ENCODE data around the gene HOXD8. TPM values are rescaled to one million over a fixed set of nuclear protein-coding genes. Genes with fewer than 3 reads are reported as not detected.

Gene HOXD8
- total and polyA plus RNA-seq, 2 of the 8 experiments (the other 6 are each of a cell fraction or from before 2014, with no cell fraction given): not detected

- no peak for FAIRE-seq
- peaks cover 94 to 100% (median 98%) of the 10 kb centered on the region in 4 experiments for H3K27me3 ChIP-seq (replicated peaks in 1 of 4; ENCODE audit: control insufficient read depth in 3 of 4, extremely low read depth in 1 of 4, insufficient read depth in 3 of 4, low read length in 3 of 4)
- H4K20me1 ChIP-seq (replicated peaks in 1 of 2; ENCODE audit: control insufficient read depth in 1 of 2, insufficient read depth in 2 of 2, low read length in 2 of 2): peaks cover 15 to 27% of the 10 kb centered on the region in 2 experiments
Observed at GRCh38 chr2:176130147-176130956, 847 bp downstream of the HOXD8 start.

More at GRCh38 chr2:176130147-176130956, 847 bp downstream of the HOXD8 start:
- Histone ChIP-seq H2BK15ac (ENCODE audit: low read length) (no peak overlapping the region), H2AK5ac (ENCODE audit: low read depth, low read length) (no peak overlapping the region), H2BK120ac (replicated peaks; ENCODE audit: low read depth, low read length) (no peak overlapping the region), H3K4me2 (ENCODE audit: insufficient read depth in 1 of 2, low read depth in 2 of 2, low read length in 2 of 2) (peak overlapping the region; percentile 56 to 70), H2BK20ac (ENCODE audit: low read length) (no peak overlapping the region), H3K79me1 (ENCODE audit: low read depth, low read length) (no peaks in the 10 kb centered on the region), H2AFZ (ENCODE audit: low read length) (no peak overlapping the region), H3K9me3 (ENCODE audit: insufficient read depth in 2 of 2, low read depth in 1 of 2, low read length in 1 of 2) (no peaks in the 10 kb centered on the region), H3K4ac (replicated peaks; ENCODE audit: insufficient read length, low read depth, low read length) (no peak overlapping the region), H3K4me1 (replicated peaks in 1 of 4; ENCODE audit: control insufficient read depth in 3 of 4, insufficient read depth in 4 of 4, low read length in 3 of 4) (peaks cover 0 to 11% (median 5%) of the 10 kb centered on the region in 4 experiments; a peak in 6 of 7 replicates), H4K91ac (replicated peaks; ENCODE audit: insufficient read length, low read length) (no peak overlapping the region), H4K8ac (ENCODE audit: extremely low read depth, insufficient read depth, low read length) (no peak overlapping the region), H2BK12ac (ENCODE audit: low read depth, low read length) (no peak overlapping the region), H3K79me2 (ENCODE audit: control insufficient read depth in 1 of 2, insufficient read depth in 2 of 2, low read length in 2 of 2) (no peaks in the 10 kb centered on the region), H2BK5ac (ENCODE audit: low read depth, low read length) (no peak overlapping the region), H3K36me3 (ENCODE audit: control insufficient read depth in 2 of 4, insufficient read depth in 4 of 4, low read length in 3 of 4) (peaks cover 0 to 17% (median 0%) of the 10 kb centered on the region in 4 experiments; a peak in 1 of 8 replicates), H3K23me2 (ENCODE audit: low read depth, low read length) (no peaks in the 10 kb centered on the region; the same call in 1 of the 2 replicates), H3K4me3 (ENCODE audit: extremely low read depth in 1 of 4, insufficient read depth in 2 of 4, low read depth in 3 of 4, low read length in 4 of 4) (peak overlapping the region in 2 of 4 experiments; percentile 11 to 24; a peak in 2 of 8 replicates), H3K27ac (ENCODE audit: low read depth, low read length) (no peak overlapping the region), H3K23ac (ENCODE audit: insufficient read length) (no peak overlapping the region), H3K56ac (replicated peaks; ENCODE audit: insufficient read length, low read depth, low read length) (no peak overlapping the region), H3K9ac (replicated peaks in 1 of 4; ENCODE audit: extremely low read depth in 1 of 4, low read depth in 3 of 4, low read length in 3 of 4) (no peak overlapping the region), H3K18ac (ENCODE audit: extremely low read depth, low read length) (no peak overlapping the region), H3K14ac (ENCODE audit: insufficient read length) (no peak overlapping the region), H4K5ac (ENCODE audit: insufficient read length, low read depth, low read length) (no peak overlapping the region)
- ChIA-PET CTCF (ENCODE audit: partially characterized antibody) (interaction anchor here (0.6 to 4.5 kb wide), 14 partner anchors 9 to 1018 kb away, joined by 3 to 30 read pairs (median 4); no protein-coding TSS in a partner anchor), POLR2A (ENCODE audit: partially characterized antibody) (interaction anchor here (0.7 to 1.2 kb wide), 2 partner anchors 26 to 1856 kb away, joined by 3 to 4 read pairs; no protein-coding TSS in a partner anchor)
- DNase-seq (ENCODE audit: low read depth in 1 of 2, low spot score in 2 of 2): peak in 1 of 2 experiments; percentile 63
- TF ChIP-seq NANOG (IDR thresholded peaks at IDR 0.05; ENCODE audit: insufficient read depth, low read depth, low read length, poor library complexity, severe bottlenecking): no peak
- no peak for TF ChIP-seq CBX8 (IDR thresholded peaks at IDR 0.05; ENCODE audit: borderline replicate concordance, low read depth, low read length)
- TF ChIP-seq SP2 (IDR thresholded peaks at IDR 0.05; ENCODE audit: low read length): no peak
- TF ChIP-seq YY1 (IDR thresholded peaks at IDR 0.05; ENCODE audit: low read depth, low read length): no peak
- TF ChIP-seq JUN (IDR thresholded peaks at IDR 0.05; ENCODE audit: low read depth, low read length): no peak
- TF ChIP-seq RNF2 (IDR thresholded peaks at IDR 0.05; ENCODE audit: borderline replicate concordance, low read depth, low read length, missing control alignments, poor library complexity, severe bottlenecking): peak; percentile 65
- no peak for TF ChIP-seq TBP (IDR thresholded peaks at IDR 0.05; ENCODE audit: low read depth, low read length)
- TF ChIP-seq TAF1 (IDR thresholded peaks at IDR 0.05; ENCODE audit: low read depth, low read length): no peak
- TF ChIP-seq SIX5 (IDR thresholded peaks at IDR 0.05; ENCODE audit: low read depth, low read length): no peak
- peak; percentile 97 for TF ChIP-seq EZH2 (IDR thresholded peaks at IDR 0.05; ENCODE audit: low read depth, low read length, severe bottlenecking)
- peak; percentile 96 for TF ChIP-seq SUZ12 (IDR thresholded peaks at IDR 0.05; ENCODE audit: low read length)
- 2% methylated on average over 32 of the region's 100 CpGs; no CpG with 5 or more reads in 1 of the 2 experiments for WGBS, 2 experiments (ENCODE audit: extremely low coverage in 1 of 2, insufficient coverage in 1 of 2, insufficient read length in 1 of 2, insufficient replicate concordance in 2 of 2, low coverage in 1 of 2, low lambda C conversion rate in 2 of 2, missing lambda C conversion rate in 1 of 2)
